HG03558 (cell line): ENCODE results near the gene ITGAX.
"Not testable (repeated sequence)": the region's sequence is repeated elsewhere in the genome, so short reads cannot be mapped to it uniquely, and the experiment has no call there.

ENCODE experiments used
- ATAC-seq: cut with Tn5 transposase; IDR thresholded peaks from one replicate; pipeline ENCODE4 v1.9.1; 2021; ENCODE audit warnings: moderate number of reproducible peaks; ENCODE audit not compliant: unreplicated experiment; ENCODE audit errors: extremely low read depth

Gene ITGAX

GRCh38 chr16:31404353-31405064, 49.5 kb downstream of the ITGAX start:
- ATAC-seq = no peak

- no peak for ATAC-seq
Measured at GRCh38 chr16:31407406-31407805, 52.4 kb downstream of the ITGAX start.

GRCh38 chr16:31409433-31409832, 54.5 kb downstream of the ITGAX start:
- ATAC-seq = no peak

- no peak for ATAC-seq
Measured at GRCh38 chr16:31410082-31410481, 55.1 kb downstream of the ITGAX start.

GRCh38 chr16:31411024-31411844, 56.3 kb downstream of the ITGAX start:
- ATAC-seq = no peak

- ATAC-seq = no peak
Measured at GRCh38 chr16:31412750-31413149, 57.8 kb downstream of the ITGAX start.

GRCh38 chr16:31413381-31413780, 58.4 kb downstream of the ITGAX start:
- no peak for ATAC-seq

- no peak for ATAC-seq
Measured at GRCh38 chr16:31413943-31414342, 59.0 kb downstream of the ITGAX start.

- no peak for ATAC-seq
Measured at GRCh38 chr16:31414706-31415105, 59.7 kb downstream of the ITGAX start.

- ATAC-seq = no peak
Measured at GRCh38 chr16:31416371-31416770, 61.4 kb downstream of the ITGAX start.

- ATAC-seq = not testable (repeated sequence)
Measured at GRCh38 chr16:31417036-31417435, 62.1 kb downstream of the ITGAX start.

GRCh38 chr16:31417916-31418315, 62.9 kb downstream of the ITGAX start:
- no peak for ATAC-seq

GRCh38 chr16:31420037-31420436, 65.1 kb downstream of the ITGAX start:
- no peak for ATAC-seq

- no peak for ATAC-seq
Measured at GRCh38 chr16:31421587-31421986, 66.6 kb downstream of the ITGAX start.

GRCh38 chr16:31423241-31423640, 68.3 kb downstream of the ITGAX start:
- ATAC-seq = no peak

GRCh38 chr16:31423801-31424200, 68.8 kb downstream of the ITGAX start:
- no peak for ATAC-seq

GRCh38 chr16:31427441-31428278, 72.7 kb downstream of the ITGAX start:
- ATAC-seq = no peak

GRCh38 chr16:31428279-31428597, 73.3 kb downstream of the ITGAX start, which contains the start of gene COX6A2:
TSS of gene COX6A2 (minus strand) at chr16:31428360. CDS start at chr16:31428325, 35 bp downstream.
- ATAC-seq = no peak

- ATAC-seq = no peak
Measured at GRCh38 chr16:31428638-31429247, 73.8 kb downstream of the ITGAX start.

GRCh38 chr16:31429314-31429713, 74.3 kb downstream of the ITGAX start:
- ATAC-seq = no peak
